ENCODE results near the gene TP63. TPM values are rescaled to one million over a fixed set of nuclear protein-coding genes. Genes with fewer than 3 reads are reported as not detected.

The TP63 gene
- total RNA-seq, 2 donors from 2014 or later = 0.24 to 0.30 TPM

- Histone ChIP-seq H3K9me3 (no peaks in the 10 kb centered on the region), H3K27me3 (no peaks in the 10 kb centered on the region), H3K4me3 (no peak overlapping the region), H3K4me1 (no peaks in the 10 kb centered on the region), H3K27ac (no peak overlapping the region), H3K36me3 (no peaks in the 10 kb centered on the region)
- DNase-seq (ENCODE audit: low spot score) = no peak
- no peak for TF ChIP-seq CTCF (IDR thresholded peaks at IDR 0.05)
These were observed 283.6 kb downstream of the TP63 start for GRCh38 chr3:189914799-189915198.

GRCh38 chr3:189921770-189922169, 290.6 kb downstream of the TP63 start:
- H3K4me1 ChIP-seq = no peaks in the 10 kb centered on the region
- TF ChIP-seq CTCF (IDR thresholded peaks at IDR 0.05) = no peak

GRCh38 chr3:189927975-189928895, 297.0 kb downstream of the TP63 start:
- Histone ChIP-seq H3K27me3 (no peaks in the 10 kb centered on the region), H3K4me3 (no peak overlapping the region), H3K9me3 (peaks cover 0 to 4% of the 10 kb centered on the region in 2 donors), H3K4me1 (no peaks in the 10 kb centered on the region), H3K27ac (no peak overlapping the region), H3K36me3 (no peaks in the 10 kb centered on the region)
- DNase-seq (ENCODE audit: low spot score) = no peak
- no peak for TF ChIP-seq CTCF (IDR thresholded peaks at IDR 0.05)

More at GRCh38 chr3:189921770-189922169, 290.6 kb downstream of the TP63 start:
- H3K9me3 ChIP-seq = peaks cover 0 to 20% of the 10 kb centered on the region in 2 donors
- no peaks in the 10 kb centered on the region for H3K36me3 ChIP-seq
- no peaks in the 10 kb centered on the region for H3K27me3 ChIP-seq
- DNase-seq (ENCODE audit: low spot score) = no peak
- H3K4me3 ChIP-seq = no peak overlapping the region
- no peak overlapping the region for H3K27ac ChIP-seq

GRCh38 chr3:189936201-189936945, 305.2 kb downstream of the TP63 start:
- no peak for TF ChIP-seq CTCF (IDR thresholded peaks at IDR 0.05)
- Histone ChIP-seq H3K4me3 (no peak overlapping the region), H3K27ac (no peak overlapping the region), H3K9me3 (no peaks in the 10 kb centered on the region), H3K36me3 (no peaks in the 10 kb centered on the region), H3K27me3 (no peaks in the 10 kb centered on the region), H3K4me1 (no peaks in the 10 kb centered on the region)
- DNase-seq (ENCODE audit: low spot score) = no peak

GRCh38 chr3:189937302-189938127, 306.3 kb downstream of the TP63 start:
- DNase-seq (ENCODE audit: low spot score) = no peak
- Histone ChIP-seq H3K27ac (no peak overlapping the region), H3K27me3 (no peaks in the 10 kb centered on the region), H3K9me3 (no peaks in the 10 kb centered on the region), H3K36me3 (no peaks in the 10 kb centered on the region), H3K4me1 (no peaks in the 10 kb centered on the region), H3K4me3 (no peak overlapping the region)
- no peak for TF ChIP-seq CTCF (IDR thresholded peaks at IDR 0.05)
